Activated T-helper 17 cell treated with anti-CD3 and anti-CD28 coated beads, Interleukin-2, amount 50 U/mL, for 72 hours (primary cell): ENCODE measurements around the gene ZNF658. TPM values are rescaled to one million over a fixed set of nuclear protein-coding genes. Genes with fewer than 3 reads are reported as not detected.
"Not testable (repeated sequence)": the region's sequence is repeated elsewhere in the genome, so short reads cannot be mapped to it uniquely, and the experiment has no call there.

Experiments used
- ATAC-seq: fragments of 150-1000 bp; cut with Tn5 transposase; replicated peaks from 2 replicates; pipeline ENCODE4 v1.10.0; 2021; ENCODE audit warnings: mild to moderate bottlenecking, moderate library complexity
- H3K27ac Mint-ChIP-seq: one replicate; pipeline ENCODE4 v1.8.0; 2022; ENCODE audit warnings: mixed read lengths
- H3K27me3 Mint-ChIP-seq: one replicate; pipeline ENCODE4 v1.8.0; 2022; ENCODE audit warnings: mixed read lengths
- H3K36me3 Mint-ChIP-seq: one replicate; pipeline ENCODE4 v1.8.0; 2022; ENCODE audit warnings: low read depth, mild to moderate bottlenecking, mixed read lengths
- H3K4me1 Mint-ChIP-seq: one replicate; pipeline ENCODE4 v1.8.0; 2022; ENCODE audit warnings: mixed read lengths
- H3K4me3 Mint-ChIP-seq: one replicate; pipeline ENCODE4 v1.8.0; 2022; ENCODE audit warnings: mild to moderate bottlenecking, mixed read lengths
- H3K9me3 Mint-ChIP-seq: one replicate; pipeline ENCODE4 v1.8.0; 2022; ENCODE audit warnings: mixed read lengths
- total RNA-seq, 2 donors: library from RNA; stranded (reverse); gene quantifications; one replicate each; pipeline ENCODE4 v1.2.3, GENCODE V29; 2022

ZNF658 gene
- total RNA-seq, 2 donors from 2014 or later: 1.3 to 1.6 TPM

- H3K4me1 Mint-ChIP-seq, H3K27me3 Mint-ChIP-seq, H3K36me3 Mint-ChIP-seq, H3K27ac Mint-ChIP-seq, H3K4me3 Mint-ChIP-seq, ATAC-seq, H3K9me3 Mint-ChIP-seq: not testable (repeated sequence)
Measured at GRCh38 chr9:66952576-66952975, 52.1 kb downstream of the ZNF658 start.

Other genes with a start within 250 kb of the ZNF658 start
- not detected for gene SPATA31A3, start 91.8 kb downstream of the ZNF658 start, total RNA-seq